Upper lobe of left lung (tissue), 4 donors: ENCODE results near the gene LGI2.

Experiments used
- CTCF ChIP-seq, 6 experiments: fragments of 450-650 bp in 4 of 6; fragments of 200-600 bp in 2 of 6; sonication (generic) in 2 of 6; IDR thresholded peaks; one replicate each; pipeline ENCODE4 v1.5.1; 2016 to 2019; ENCODE audit warnings: antibody characterized with exemption in 6 of 6
- POLR2A ChIP-seq, 4 donors: fragments of 450-650 bp; IDR thresholded peaks; one replicate each; pipeline ENCODE4 v1.5.1; 2016 to 2017; ENCODE audit warnings: antibody characterized with exemption in 4 of 4, mild to moderate bottlenecking in 2 of 4
- POLR2AphosphoS5 ChIP-seq, 2 donors: sonication (generic); formaldehyde crosslinking; IDR thresholded peaks; one replicate each; pipeline ENCODE4 v1.5.1; 2017; ENCODE audit warnings: antibody characterized with exemption in 2 of 2

GRCh38 chr4:24978291-24979075 lies 52.3 kb downstream of the LGI2 start:
- no peak for TF ChIP-seq CTCF (IDR thresholded peaks at IDR 0.05)
- no peak for TF ChIP-seq POLR2A (IDR thresholded peaks at IDR 0.05)
- peak in 1 of 2 donors; percentile 5 for TF ChIP-seq POLR2AphosphoS5 (IDR thresholded peaks at IDR 0.05)
